GM12873 (cell line): ENCODE results near the gene KRT33A.

Experiments used
- CTCF ChIP-seq: IDR thresholded peaks from 2 replicates; pipeline ENCODE4 v1.5.1; 2012; ENCODE audit warnings: low read depth, mild to moderate bottlenecking, moderate library complexity, low read length, control low read depth; ENCODE audit not compliant: insufficient read depth; ENCODE audit errors: missing control alignments

Gene KRT33A

GRCh38 chr17:41326173-41327145 is 24.2 kb downstream of the KRT33A start:
- no peak for TF ChIP-seq CTCF

- TF ChIP-seq CTCF, result no peak
These were observed 25.0 kb downstream of the KRT33A start for GRCh38 chr17:41325611-41326010.

GRCh38 chr17:41325126-41325525 is 25.5 kb downstream of the KRT33A start:
- TF ChIP-seq CTCF, result no peak

- no peak for TF ChIP-seq CTCF
These were observed 26.2 kb downstream of the KRT33A start for GRCh38 chr17:41324180-41325075.

GRCh38 chr17:41322903-41323895 is 27.4 kb downstream of the KRT33A start:
- TF ChIP-seq CTCF, result no peak

- TF ChIP-seq CTCF, result peak; percentile 78
These were observed 28.3 kb downstream of the KRT33A start for GRCh38 chr17:41322094-41322902.
